SU-DHL-6 (cell line): ENCODE measurements around the gene RABEP1.

Source experiments
- H2AFZ ChIP-seq: fragments of 200-600 bp; sonication (generic); 2 replicates; pipeline ENCODE4 v1.6.1; 2014; ENCODE audit warnings: low read depth, mild to moderate bottlenecking, moderate library complexity, mixed read lengths, antibody characterized with exemption, low read length; ENCODE audit not compliant: severe bottlenecking
- H3F3A ChIP-seq: fragments of 200-600 bp; shearing (Covaris generic); 2 replicates; pipeline ENCODE4 v1.6.0; 2016; ENCODE audit warnings: antibody characterized with exemption, mild to moderate bottlenecking; ENCODE audit not compliant: insufficient read depth
- H3K27ac ChIP-seq: fragments of 200-600 bp; sonication (generic); 2 replicates; pipeline ENCODE4 v1.5.1; 2016; ENCODE audit warnings: low read depth, mild to moderate bottlenecking, low read length, moderate library complexity, mixed read lengths
- H3K27me3 ChIP-seq: fragments of 200-600 bp; sonication (generic), shearing (Covaris generic); 2 replicates; pipeline ENCODE4 v1.6.0; 2014; ENCODE audit warnings: mild to moderate bottlenecking, low read length
- H3K36me3 ChIP-seq: fragments of 200-600 bp; sonication (generic); 2 replicates; pipeline ENCODE4 v1.6.1; 2014; ENCODE audit warnings: mild to moderate bottlenecking, low read length, mixed read lengths
- H3K4me2 ChIP-seq: fragments of 300-600, 200-600 bp; shearing (Covaris generic), sonication (generic); 2 replicates; pipeline ENCODE4 v1.6.0; 2014; ENCODE audit warnings: low read length, low read depth, mild to moderate bottlenecking; ENCODE audit not compliant: poor library complexity, severe bottlenecking
- H3K4me3 ChIP-seq: fragments of 200-600 bp; sonication (generic); 2 replicates; pipeline ENCODE4 v1.5.1; 2014; ENCODE audit warnings: antibody characterized with exemption, low read length, mild to moderate bottlenecking, mixed read lengths; ENCODE audit not compliant: insufficient read depth, poor library complexity, severe bottlenecking
- H3K79me2 ChIP-seq: fragments of 200-600 bp; sonication (generic); 2 replicates; pipeline ENCODE4 v1.6.1; 2014; ENCODE audit warnings: mild to moderate bottlenecking, low read length, moderate library complexity; ENCODE audit not compliant: insufficient read depth
- H3K9ac ChIP-seq: fragments of 200-600 bp; sonication (generic); 2 replicates; pipeline ENCODE4 v1.7.0; 2014; ENCODE audit warnings: mild to moderate bottlenecking, low read length
- H3K9me2 ChIP-seq: fragments of 200-600 bp; sonication (generic); replicated peaks from 2 replicates; pipeline ENCODE4 v1.6.1; 2014; ENCODE audit warnings: low read length; ENCODE audit not compliant: insufficient read depth
- H3K9me3 ChIP-seq: fragments of 200-600 bp; sonication (generic); 2 replicates; pipeline ENCODE4 v1.6.1; 2014; ENCODE audit warnings: low read length, mixed read lengths; ENCODE audit not compliant: insufficient read depth
- H4K20me1 ChIP-seq: fragments of 200-600 bp; sonication (generic); 2 replicates; pipeline ENCODE4 v1.6.1; 2014; ENCODE audit warnings: low read depth, mild to moderate bottlenecking, antibody characterized with exemption, low read length, moderate library complexity, mixed read lengths
- EZH2phosphoT487 ChIP-seq: fragments of 200-600 bp; sonication (generic), shearing (Covaris generic); conservative IDR thresholded peaks from 2 replicates; pipeline ENCODE4 v1.6.1; 2018; ENCODE audit warnings: mild to moderate bottlenecking, antibody characterized with exemption, low read length, moderate library complexity, mixed read lengths
- TF ChIP-seq, protein P1 (sequence below): fragments of 200-600 bp; sonication (generic); IDR thresholded peaks from one replicate; pipeline ENCODE4 v1.5.1; 2017; ENCODE audit warnings: antibody characterized with exemption, mild to moderate bottlenecking, low read length, moderate library complexity; ENCODE audit not compliant: insufficient read depth, poor library complexity, severe bottlenecking

RABEP1 gene

GRCh38 chr17:5329784-5330557 lies 47.9 kb downstream of the RABEP1 start:
- Histone ChIP-seq H3K27me3 (no peaks in the 10 kb centered on the region), H3K4me2 (peak overlapping the region; percentile 50)

DNA sequence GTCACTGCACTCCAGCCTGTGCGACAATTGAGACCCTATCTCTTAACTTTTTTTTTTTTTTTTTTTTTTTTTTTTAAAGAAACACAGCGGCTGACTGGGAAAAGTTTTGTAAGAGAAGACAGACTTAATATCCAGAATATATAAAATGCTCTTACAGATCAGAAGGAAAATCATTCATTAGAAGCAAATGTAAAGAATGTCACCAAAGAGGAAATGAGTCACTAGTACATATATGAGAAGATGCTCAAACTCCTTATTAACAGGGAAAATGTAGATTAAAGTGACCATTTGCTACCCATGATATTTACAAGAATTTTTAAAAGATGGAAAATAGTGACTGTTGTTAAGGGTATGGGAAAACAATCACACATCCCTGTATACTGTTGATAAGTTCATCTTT lies 48.9 kb downstream of the RABEP1 start:
- no peak for TF ChIP-seq EZH2phosphoT487
- TF ChIP-seq, protein P1, sequence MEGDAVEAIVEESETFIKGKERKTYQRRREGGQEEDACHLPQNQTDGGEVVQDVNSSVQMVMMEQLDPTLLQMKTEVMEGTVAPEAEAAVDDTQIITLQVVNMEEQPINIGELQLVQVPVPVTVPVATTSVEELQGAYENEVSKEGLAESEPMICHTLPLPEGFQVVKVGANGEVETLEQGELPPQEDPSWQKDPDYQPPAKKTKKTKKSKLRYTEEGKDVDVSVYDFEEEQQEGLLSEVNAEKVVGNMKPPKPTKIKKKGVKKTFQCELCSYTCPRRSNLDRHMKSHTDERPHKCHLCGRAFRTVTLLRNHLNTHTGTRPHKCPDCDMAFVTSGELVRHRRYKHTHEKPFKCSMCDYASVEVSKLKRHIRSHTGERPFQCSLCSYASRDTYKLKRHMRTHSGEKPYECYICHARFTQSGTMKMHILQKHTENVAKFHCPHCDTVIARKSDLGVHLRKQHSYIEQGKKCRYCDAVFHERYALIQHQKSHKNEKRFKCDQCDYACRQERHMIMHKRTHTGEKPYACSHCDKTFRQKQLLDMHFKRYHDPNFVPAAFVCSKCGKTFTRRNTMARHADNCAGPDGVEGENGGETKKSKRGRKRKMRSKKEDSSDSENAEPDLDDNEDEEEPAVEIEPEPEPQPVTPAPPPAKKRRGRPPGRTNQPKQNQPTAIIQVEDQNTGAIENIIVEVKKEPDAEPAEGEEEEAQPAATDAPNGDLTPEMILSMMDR: no peak
- Histone ChIP-seq H3F3A (peaks cover 25% of the 10 kb centered on the region), H3K4me3 (no peak overlapping the region), H3K36me3 (peaks cover 20% of the 10 kb centered on the region), H3K9me3 (no peaks in the 10 kb centered on the region), H3K9me2 (no peaks in the 10 kb centered on the region), H3K79me2 (peaks cover 58% of the 10 kb centered on the region), H2AFZ (no peak overlapping the region), H3K4me2 (no peak overlapping the region), H4K20me1 (peaks cover 17% of the 10 kb centered on the region), H3K9ac (no peak overlapping the region), H3K27me3 (no peaks in the 10 kb centered on the region), H3K27ac (peak overlapping the region; percentile 70)

More at GRCh38 chr17:5329784-5330557, 47.9 kb downstream of the RABEP1 start:
- Histone ChIP-seq H3F3A (peaks cover 20% of the 10 kb centered on the region), H3K36me3 (peaks cover 10% of the 10 kb centered on the region), H3K9me2 (no peaks in the 10 kb centered on the region), H3K9ac (no peak overlapping the region), H4K20me1 (peaks cover 14% of the 10 kb centered on the region), H3K4me3 (no peak overlapping the region), H3K27ac (peak overlapping the region; percentile 70), H3K79me2 (peaks cover 59% of the 10 kb centered on the region), H3K9me3 (no peaks in the 10 kb centered on the region), H2AFZ (no peak overlapping the region)
- TF ChIP-seq, protein P1: no peak
- TF ChIP-seq EZH2phosphoT487: no peak

GRCh38 chr17:5331506-5331905 lies 49.4 kb downstream of the RABEP1 start:
- Histone ChIP-seq H3K79me2 (peaks cover 52% of the 10 kb centered on the region), H3K4me3 (no peak overlapping the region), H3F3A (peaks cover 25% of the 10 kb centered on the region), H3K4me2 (no peak overlapping the region), H3K9me2 (no peaks in the 10 kb centered on the region), H2AFZ (no peak overlapping the region), H3K9ac (no peak overlapping the region), H3K27me3 (no peaks in the 10 kb centered on the region), H3K27ac (no peak overlapping the region; the same call in 1 of the 2 replicates), H3K36me3 (peaks cover 24% of the 10 kb centered on the region), H4K20me1 (peaks cover 17% of the 10 kb centered on the region), H3K9me3 (no peaks in the 10 kb centered on the region)
- TF ChIP-seq EZH2phosphoT487: no peak
- TF ChIP-seq, protein P1: no peak
